ENCODE measurements around the gene LIM2. TPM values are rescaled to one million over a fixed set of nuclear protein-coding genes. Genes with fewer than 3 reads are reported as not detected.

The LIM2 gene
- total and polyA plus RNA-seq, 9 of the 15 experiments (the other 6 are each of a cell fraction or from before 2014, with no cell fraction given), result 0.07 to 0.45 (median 0.18) TPM; not detected in 4

DNA sequence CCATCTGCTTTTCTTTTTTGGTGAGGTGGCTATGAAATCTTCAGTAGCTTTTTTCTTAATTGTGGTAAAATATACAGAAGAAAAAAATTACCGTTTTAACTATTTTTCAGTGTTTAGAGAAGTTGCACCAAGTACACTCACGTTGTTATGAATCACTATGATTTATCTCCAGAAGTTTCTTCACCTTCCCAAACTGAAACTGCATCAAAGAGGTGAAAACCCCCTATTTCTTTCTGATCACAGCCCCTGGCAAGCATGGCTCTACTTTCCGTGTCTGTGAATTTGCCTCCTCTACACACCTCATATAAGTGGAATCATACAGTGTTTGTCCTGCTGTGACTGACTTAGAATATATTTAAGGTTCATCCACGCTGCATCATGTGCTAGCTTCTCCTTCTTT lies 45.3 kb upstream of the LIM2 start:
- 36% methylated on average over 4 of the region's 4 CpGs for WGBS (ENCODE audit: insufficient coverage, low coverage, missing lambda C conversion rate)
- Histone ChIP-seq H3K4me2 (ENCODE audit: insufficient read depth, low read length) (no peak overlapping the region), H3K27me3 (ENCODE audit: control insufficient read depth in 2 of 2, insufficient read depth in 2 of 2, low read length in 2 of 2) (no peaks in the 10 kb centered on the region), H3K9ac (ENCODE audit: insufficient read depth in 1 of 2, low read depth in 2 of 2, low read length in 2 of 2) (no peak overlapping the region), H3K27ac (ENCODE audit: extremely low read depth, low read depth, low read length) (no peak overlapping the region), H2AFZ (ENCODE audit: low read depth, low read length) (no peak overlapping the region), H3K9me3 (replicated peaks; ENCODE audit: control insufficient read depth, insufficient read depth, low read depth, low read length) (no peaks in the 10 kb centered on the region; the same call in 1 of the 2 replicates), H3K36me3 (ENCODE audit: control insufficient read depth, insufficient read depth, low read length) (no peaks in the 10 kb centered on the region), H3K79me2 (ENCODE audit: control insufficient read depth, insufficient read depth, low read length) (no peaks in the 10 kb centered on the region), H3K9me1 (ENCODE audit: control insufficient read depth, insufficient read depth, low read length) (no peaks in the 10 kb centered on the region), H4K20me1 (replicated peaks; ENCODE audit: control insufficient read depth, insufficient read depth, low read length) (no peaks in the 10 kb centered on the region), H3K4me3 (no peak overlapping the region), H3K4me1 (replicated peaks in 1 of 2; ENCODE audit: control insufficient read depth in 2 of 2, insufficient read depth in 2 of 2, low read length in 2 of 2) (no peaks in the 10 kb centered on the region)
- no peak for DNase-seq (ENCODE audit: extremely low read depth in 1 of 4, low spot score in 3 of 4)
- BruUV-seq (replicated peaks), result no TSS peak
- no peak for ATAC-seq
- intact Hi-C loops (cut with micrococcal nuclease), result no loop called here
- no peak for FAIRE-seq
- TF ChIP-seq CC2D1A (IDR thresholded peaks at IDR 0.05), result no peak
- TF ChIP-seq ASH1L (IDR thresholded peaks at IDR 0.05; ENCODE audit: borderline replicate concordance, low read depth, partially characterized antibody), result no peak
- no peak for TF ChIP-seq IFI16 (CRISPR knock-in tag; IDR thresholded peaks at IDR 0.05)
- no peak for TF ChIP-seq PTRF (tag; IDR thresholded peaks at IDR 0.05)
- no peak for TF ChIP-seq ARHGAP35 (IDR thresholded peaks at IDR 0.05; ENCODE audit: partially characterized antibody)
- TF ChIP-seq, protein P1, sequence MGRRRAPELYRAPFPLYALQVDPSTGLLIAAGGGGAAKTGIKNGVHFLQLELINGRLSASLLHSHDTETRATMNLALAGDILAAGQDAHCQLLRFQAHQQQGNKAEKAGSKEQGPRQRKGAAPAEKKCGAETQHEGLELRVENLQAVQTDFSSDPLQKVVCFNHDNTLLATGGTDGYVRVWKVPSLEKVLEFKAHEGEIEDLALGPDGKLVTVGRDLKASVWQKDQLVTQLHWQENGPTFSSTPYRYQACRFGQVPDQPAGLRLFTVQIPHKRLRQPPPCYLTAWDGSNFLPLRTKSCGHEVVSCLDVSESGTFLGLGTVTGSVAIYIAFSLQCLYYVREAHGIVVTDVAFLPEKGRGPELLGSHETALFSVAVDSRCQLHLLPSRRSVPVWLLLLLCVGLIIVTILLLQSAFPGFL (CRISPR knock-in tag; IDR thresholded peaks at IDR 0.05), result no peak
- TF ChIP-seq MAFG (tag; conservative IDR thresholded peaks at IDR 0.05), result no peak
- TF ChIP-seq, protein P2, sequence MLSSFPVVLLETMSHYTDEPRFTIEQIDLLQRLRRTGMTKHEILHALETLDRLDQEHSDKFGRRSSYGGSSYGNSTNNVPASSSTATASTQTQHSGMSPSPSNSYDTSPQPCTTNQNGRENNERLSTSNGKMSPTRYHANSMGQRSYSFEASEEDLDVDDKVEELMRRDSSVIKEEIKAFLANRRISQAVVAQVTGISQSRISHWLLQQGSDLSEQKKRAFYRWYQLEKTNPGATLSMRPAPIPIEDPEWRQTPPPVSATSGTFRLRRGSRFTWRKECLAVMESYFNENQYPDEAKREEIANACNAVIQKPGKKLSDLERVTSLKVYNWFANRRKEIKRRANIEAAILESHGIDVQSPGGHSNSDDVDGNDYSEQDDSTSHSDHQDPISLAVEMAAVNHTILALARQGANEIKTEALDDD (IDR thresholded peaks at IDR 0.05), result no peak
- TF ChIP-seq MTA2 (IDR thresholded peaks at IDR 0.05; ENCODE audit: low read depth), result no peak
- TF ChIP-seq FOXJ3 (CRISPR knock-in tag; IDR thresholded peaks at IDR 0.05), result no peak
- TF ChIP-seq ETV1 (tag; conservative IDR thresholded peaks at IDR 0.05; ENCODE audit: low read depth), result no peak
- no peak for TF ChIP-seq ZFP1 (CRISPR knock-in tag; IDR thresholded peaks at IDR 0.05)
- no peak for TF ChIP-seq ZNF830 (CRISPR knock-in tag; IDR thresholded peaks at IDR 0.05)
- TF ChIP-seq PHB2 (IDR thresholded peaks at IDR 0.05; ENCODE audit: low read depth), result no peak
- TF ChIP-seq FOS (IDR thresholded peaks at IDR 0.05; ENCODE audit: extremely low read depth, insufficient read length), result no peak
- no peak for TF ChIP-seq SNRNP70 (optimal IDR thresholded peaks at IDR 0.05; ENCODE audit: low read depth, low read length)
- no peak for TF ChIP-seq FOXJ2 (tag; IDR thresholded peaks at IDR 0.05)
- TF ChIP-seq DIDO1 (tag; IDR thresholded peaks at IDR 0.05; ENCODE audit: low read depth), result no peak
- TF ChIP-seq PHF8 (IDR thresholded peaks at IDR 0.05; ENCODE audit: borderline replicate concordance, low read length), result no peak
- POLR2A ChIA-PET, result no interaction called here
- CTCF ChIA-PET (ENCODE audit: low intra/inter-chr PET ratio), result no interaction called here
- in situ Hi-C loops (cut with MboI), result no loop called here
